Measurements from ENCODE around the gene SDCCAG8. TPM values are rescaled to one million over a fixed set of nuclear protein-coding genes. Genes with fewer than 3 reads are reported as not detected.

The SDCCAG8 gene
- total RNA-seq, 1 donor from 2014 or later = 31.6 TPM

DNA sequence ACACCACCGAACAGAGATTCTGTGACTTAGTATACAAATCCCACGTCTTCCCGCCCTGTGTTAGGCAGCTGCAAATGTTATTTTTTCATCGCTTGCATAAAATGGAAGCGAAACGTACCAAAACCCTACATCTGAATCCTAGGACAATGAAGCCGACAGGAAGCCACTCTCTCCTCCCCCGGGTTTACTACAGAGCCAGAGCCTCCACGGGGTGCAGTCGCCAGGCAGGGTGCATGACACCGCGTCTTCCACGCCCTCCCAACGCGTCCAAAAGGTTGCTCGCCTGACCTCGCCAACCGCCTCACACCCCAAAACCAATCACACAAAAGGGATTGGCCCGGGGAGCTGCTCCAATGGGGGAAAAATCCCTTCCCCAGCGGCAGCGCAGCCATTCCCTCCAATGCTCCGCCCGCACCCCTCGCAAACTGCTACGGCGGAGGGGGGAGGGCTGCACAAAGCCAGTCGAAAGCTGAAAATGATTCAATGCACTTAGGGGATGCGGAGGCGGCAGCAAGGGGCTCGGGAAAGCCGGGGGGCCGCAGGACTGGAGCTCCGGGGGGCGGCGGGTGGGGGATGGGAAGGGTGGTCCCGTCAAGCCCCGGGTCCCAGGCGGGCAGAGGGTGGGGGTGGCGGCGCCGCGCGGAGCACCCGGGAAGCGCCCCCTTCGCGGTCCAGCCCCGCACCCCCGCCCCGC is 1.5 kb upstream of the SDCCAG8 start:
- DNase-seq (ENCODE audit: low spot score, unreplicated experiment) = peak; percentile 35
- TF ChIP-seq, protein P1, sequence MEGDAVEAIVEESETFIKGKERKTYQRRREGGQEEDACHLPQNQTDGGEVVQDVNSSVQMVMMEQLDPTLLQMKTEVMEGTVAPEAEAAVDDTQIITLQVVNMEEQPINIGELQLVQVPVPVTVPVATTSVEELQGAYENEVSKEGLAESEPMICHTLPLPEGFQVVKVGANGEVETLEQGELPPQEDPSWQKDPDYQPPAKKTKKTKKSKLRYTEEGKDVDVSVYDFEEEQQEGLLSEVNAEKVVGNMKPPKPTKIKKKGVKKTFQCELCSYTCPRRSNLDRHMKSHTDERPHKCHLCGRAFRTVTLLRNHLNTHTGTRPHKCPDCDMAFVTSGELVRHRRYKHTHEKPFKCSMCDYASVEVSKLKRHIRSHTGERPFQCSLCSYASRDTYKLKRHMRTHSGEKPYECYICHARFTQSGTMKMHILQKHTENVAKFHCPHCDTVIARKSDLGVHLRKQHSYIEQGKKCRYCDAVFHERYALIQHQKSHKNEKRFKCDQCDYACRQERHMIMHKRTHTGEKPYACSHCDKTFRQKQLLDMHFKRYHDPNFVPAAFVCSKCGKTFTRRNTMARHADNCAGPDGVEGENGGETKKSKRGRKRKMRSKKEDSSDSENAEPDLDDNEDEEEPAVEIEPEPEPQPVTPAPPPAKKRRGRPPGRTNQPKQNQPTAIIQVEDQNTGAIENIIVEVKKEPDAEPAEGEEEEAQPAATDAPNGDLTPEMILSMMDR (IDR thresholded peaks at IDR 0.05; ENCODE audit: unreplicated experiment) = no peak
- peak overlapping the region; percentile 99 for H3K27ac Mint-ChIP-seq
- peak overlapping the region; percentile 97 for H3K4me3 Mint-ChIP-seq (ENCODE audit: low read depth)
- peaks cover 24% of the 10 kb centered on the region for H3K4me1 Mint-ChIP-seq (ENCODE audit: low read depth)
- no peaks in the 10 kb centered on the region for H3K27me3 Mint-ChIP-seq
- no peaks in the 10 kb centered on the region for H3K36me3 Mint-ChIP-seq (ENCODE audit: insufficient read depth)
- no peaks in the 10 kb centered on the region for H3K9me3 Mint-ChIP-seq (ENCODE audit: low read depth)

DNA sequence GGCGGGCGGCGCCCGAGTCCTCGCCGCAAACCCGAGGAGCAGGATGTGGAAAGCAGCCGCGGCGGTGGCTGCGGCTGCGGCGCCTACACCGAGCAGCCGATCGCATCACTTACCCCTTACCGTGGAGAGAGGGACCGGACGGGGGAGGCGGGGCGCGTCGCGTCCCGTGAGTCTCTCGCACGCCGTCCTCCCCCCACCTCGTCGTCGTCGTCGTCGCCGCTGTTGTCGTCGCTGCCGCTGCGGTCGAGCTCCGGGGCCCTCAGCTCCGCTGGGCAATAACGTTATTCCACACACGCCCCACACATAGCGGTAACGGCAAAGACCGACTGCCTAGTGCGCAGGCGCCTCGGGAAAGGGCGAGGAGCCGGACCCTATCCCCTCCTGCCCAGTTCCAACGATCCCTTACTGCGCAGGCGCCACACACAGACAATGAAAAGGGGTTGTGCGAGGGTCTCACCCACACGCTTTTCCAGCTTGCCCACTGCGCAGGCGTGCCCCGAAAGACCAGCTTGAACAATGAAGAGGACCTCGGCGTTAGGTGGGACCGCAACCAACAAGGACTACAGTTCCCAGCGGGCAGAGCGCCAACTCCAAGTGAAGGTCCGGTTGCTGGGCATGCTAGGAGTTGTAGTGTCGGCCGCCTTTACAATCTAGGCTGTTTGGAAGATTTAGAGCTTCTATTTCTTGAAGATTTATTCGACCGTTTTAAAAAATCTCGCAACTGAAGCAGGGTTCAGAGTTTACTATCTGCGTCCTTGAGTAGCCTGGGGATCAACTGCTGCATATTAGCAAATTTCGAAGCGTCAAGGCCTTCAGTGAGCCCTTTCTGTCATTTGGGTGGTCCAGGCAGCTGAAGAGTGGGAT is 682 bp upstream of the SDCCAG8 start, which contains the start of gene CEP170:
Gene CEP170 (minus strand): TSS at position 355 of the 864 bp plus-strand sequence. CDS start 30,001 bp downstream, outside the sequence.
- peak; percentile 97 for DNase-seq (ENCODE audit: low spot score, unreplicated experiment)
- Mint-ChIP-seq H3K4me1 (ENCODE audit: low read depth) (peaks cover 24% of the 10 kb centered on the region), H3K9me3 (ENCODE audit: low read depth) (no peaks in the 10 kb centered on the region), H3K4me3 (ENCODE audit: low read depth) (peak within 1 kb of the TSS; percentile 97), H3K27me3 (no peaks in the 10 kb centered on the region), H3K36me3 (ENCODE audit: insufficient read depth) (no peaks in the 10 kb centered on the region), H3K27ac (peak within 1 kb of the TSS; percentile 99)
- TF ChIP-seq, protein P1 (IDR thresholded peaks at IDR 0.05; ENCODE audit: unreplicated experiment) = no peak

DNA sequence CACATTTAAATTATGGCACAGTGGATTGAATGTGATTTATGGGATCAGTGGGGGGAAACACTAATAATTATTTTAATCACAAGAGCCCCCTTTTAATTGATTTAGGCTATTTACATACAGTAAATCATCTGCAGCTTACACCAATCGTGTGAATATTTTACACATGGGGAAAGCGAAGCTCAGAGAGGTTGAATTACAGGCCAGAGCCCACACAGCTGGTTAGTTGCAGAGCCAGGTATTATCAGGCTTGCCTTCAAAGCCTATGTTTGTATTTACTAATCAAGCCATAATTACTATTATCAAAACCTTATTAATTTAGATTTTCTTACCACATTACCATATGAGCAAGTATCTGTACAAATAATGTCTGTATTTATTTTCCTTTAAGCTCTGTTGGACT is 749 bp downstream of the SDCCAG8 start:
- TF ChIP-seq, protein P1 (IDR thresholded peaks at IDR 0.05; ENCODE audit: unreplicated experiment) = no peak
- peak overlapping the region; percentile 88 for H3K4me3 Mint-ChIP-seq (ENCODE audit: low read depth)
- H3K9me3 Mint-ChIP-seq (ENCODE audit: low read depth) = no peaks in the 10 kb centered on the region
- H3K27me3 Mint-ChIP-seq = no peaks in the 10 kb centered on the region
- H3K27ac Mint-ChIP-seq = peak overlapping the region; percentile 97
- no peak for DNase-seq (ENCODE audit: low spot score, unreplicated experiment)
- no peaks in the 10 kb centered on the region for H3K36me3 Mint-ChIP-seq (ENCODE audit: insufficient read depth)
- H3K4me1 Mint-ChIP-seq (ENCODE audit: low read depth) = peaks cover 20% of the 10 kb centered on the region

DNA sequence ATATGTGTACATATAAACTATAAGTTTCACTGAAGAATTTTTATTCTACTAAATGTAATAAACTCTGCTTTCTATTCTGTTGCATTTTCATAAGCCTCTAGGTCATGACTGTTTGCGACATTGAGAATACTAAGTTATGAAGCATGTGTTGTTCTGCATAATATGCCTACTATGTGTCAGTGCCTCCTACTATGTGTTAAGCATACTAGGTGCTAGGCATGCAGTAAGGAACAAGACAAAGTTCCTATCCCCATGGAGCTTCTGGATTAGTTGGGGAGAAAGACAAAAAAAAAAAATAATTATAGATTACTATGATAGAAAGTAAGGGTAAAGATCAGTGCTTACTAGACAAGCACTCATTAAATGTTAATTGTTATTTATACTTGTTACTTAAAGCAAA is 1.3 kb downstream of the SDCCAG8 start:
- no peak for DNase-seq (ENCODE audit: low spot score, unreplicated experiment)
- TF ChIP-seq, protein P1 (IDR thresholded peaks at IDR 0.05; ENCODE audit: unreplicated experiment) = no peak
- Mint-ChIP-seq H3K36me3 (ENCODE audit: insufficient read depth) (no peaks in the 10 kb centered on the region), H3K9me3 (ENCODE audit: low read depth) (no peaks in the 10 kb centered on the region), H3K4me3 (ENCODE audit: low read depth) (peak overlapping the region; percentile 88), H3K27ac (no peak overlapping the region), H3K4me1 (ENCODE audit: low read depth) (peaks cover 15% of the 10 kb centered on the region), H3K27me3 (no peaks in the 10 kb centered on the region)

DNA sequence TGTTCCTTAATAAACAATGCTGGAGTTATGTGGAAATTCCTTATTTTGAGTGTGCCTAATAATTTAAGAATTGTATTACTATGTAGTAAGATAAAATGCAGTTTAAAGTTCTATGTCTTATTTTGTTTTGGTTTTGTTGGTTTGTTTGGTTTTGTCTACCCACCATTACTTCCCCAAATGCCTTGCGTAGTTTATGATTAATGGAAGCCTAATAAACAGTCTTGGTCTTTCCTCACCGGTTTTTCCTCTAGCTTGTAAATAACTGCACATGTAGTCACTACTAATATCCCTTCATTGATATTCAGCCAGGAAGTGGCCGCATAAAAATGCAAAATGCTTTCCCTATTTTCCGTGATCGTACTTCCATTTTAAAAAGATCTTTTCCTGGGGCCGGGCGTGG is 2.9 kb downstream of the SDCCAG8 start:
- H3K4me3 Mint-ChIP-seq (ENCODE audit: low read depth) = no peak overlapping the region
- no peak overlapping the region for H3K27ac Mint-ChIP-seq
- no peak for DNase-seq (ENCODE audit: low spot score, unreplicated experiment)
- no peaks in the 10 kb centered on the region for H3K36me3 Mint-ChIP-seq (ENCODE audit: insufficient read depth)
- H3K27me3 Mint-ChIP-seq = no peaks in the 10 kb centered on the region
- no peaks in the 10 kb centered on the region for H3K9me3 Mint-ChIP-seq (ENCODE audit: low read depth)
- peaks cover 14% of the 10 kb centered on the region for H3K4me1 Mint-ChIP-seq (ENCODE audit: low read depth)
- TF ChIP-seq, protein P1 (IDR thresholded peaks at IDR 0.05; ENCODE audit: unreplicated experiment) = no peak
